ENCODE measurements around the gene LMF1.
"Not testable (repeated sequence)": the region's sequence is repeated elsewhere in the genome, so short reads cannot be mapped to it uniquely, and the experiment has no call there.

LMF1 gene

GRCh38 chr16:832652-833336 is 138.0 kb downstream of the LMF1 start:
- no peak for DNase-seq (ENCODE audit: low spot score)
- no peak for FAIRE-seq

GRCh38 chr16:831571-832413 is 139.0 kb downstream of the LMF1 start:
- FAIRE-seq = no peak
- no peak for DNase-seq (ENCODE audit: low spot score)

GRCh38 chr16:830871-831570 is 139.8 kb downstream of the LMF1 start:
- no peak for DNase-seq (ENCODE audit: low spot score)
- no peak for FAIRE-seq

GRCh38 chr16:830107-830870 is 140.5 kb downstream of the LMF1 start:
- FAIRE-seq (no peak), DNase-seq (ENCODE audit: low spot score) (no peak)

GRCh38 chr16:828891-829290 is 141.9 kb downstream of the LMF1 start:
- FAIRE-seq = no peak
- no peak for DNase-seq (ENCODE audit: low spot score)

- FAIRE-seq = no peak
Measured at GRCh38 chr16:827513-827912, 143.3 kb downstream of the LMF1 start.

GRCh38 chr16:825341-826061 is 145.3 kb downstream of the LMF1 start:
- FAIRE-seq (no peak), DNase-seq (ENCODE audit: low spot score) (no peak)

More at GRCh38 chr16:827513-827912, 143.3 kb downstream of the LMF1 start:
- DNase-seq (ENCODE audit: low spot score) = no peak

GRCh38 chr16:824601-825000 is 146.2 kb downstream of the LMF1 start:
- no peak for DNase-seq (ENCODE audit: low spot score)
- no peak for FAIRE-seq

GRCh38 chr16:824194-824593 is 146.6 kb downstream of the LMF1 start:
- DNase-seq (ENCODE audit: low spot score) (no peak), FAIRE-seq (no peak)

GRCh38 chr16:822909-823297 is 147.9 kb downstream of the LMF1 start:
- DNase-seq (ENCODE audit: low spot score) (no peak), FAIRE-seq (no peak)

- no peak for FAIRE-seq
Measured at GRCh38 chr16:822174-822908, 148.4 kb downstream of the LMF1 start.

GRCh38 chr16:821751-822150 is 149.0 kb downstream of the LMF1 start:
- FAIRE-seq (no peak), DNase-seq (ENCODE audit: low spot score) (no peak)

More at GRCh38 chr16:822174-822908, 148.4 kb downstream of the LMF1 start:
- no peak for DNase-seq (ENCODE audit: low spot score)

- DNase-seq (ENCODE audit: low spot score) (no peak), FAIRE-seq (no peak)
Measured at GRCh38 chr16:820748-821147, 150.0 kb downstream of the LMF1 start.

- not testable (repeated sequence) for FAIRE-seq; DNase-seq (ENCODE audit: low spot score)
Measured at GRCh38 chr16:820044-820408, 150.8 kb downstream of the LMF1 start.

- FAIRE-seq = no peak
- DNase-seq (ENCODE audit: low spot score) = no peak
Measured at GRCh38 chr16:819336-820043, 151.3 kb downstream of the LMF1 start.

GRCh38 chr16:818592-818991 is 152.2 kb downstream of the LMF1 start:
- DNase-seq (ENCODE audit: low spot score) = no peak
- no peak for FAIRE-seq

- FAIRE-seq (no peak), DNase-seq (ENCODE audit: low spot score) (no peak)
Measured at GRCh38 chr16:818132-818531, 152.7 kb downstream of the LMF1 start.

GRCh38 chr16:817001-817906 is 153.5 kb downstream of the LMF1 start:
- DNase-seq (ENCODE audit: low spot score) (no peak), FAIRE-seq (no peak)
